ENCODE results near the gene SCAF8.

DNA sequence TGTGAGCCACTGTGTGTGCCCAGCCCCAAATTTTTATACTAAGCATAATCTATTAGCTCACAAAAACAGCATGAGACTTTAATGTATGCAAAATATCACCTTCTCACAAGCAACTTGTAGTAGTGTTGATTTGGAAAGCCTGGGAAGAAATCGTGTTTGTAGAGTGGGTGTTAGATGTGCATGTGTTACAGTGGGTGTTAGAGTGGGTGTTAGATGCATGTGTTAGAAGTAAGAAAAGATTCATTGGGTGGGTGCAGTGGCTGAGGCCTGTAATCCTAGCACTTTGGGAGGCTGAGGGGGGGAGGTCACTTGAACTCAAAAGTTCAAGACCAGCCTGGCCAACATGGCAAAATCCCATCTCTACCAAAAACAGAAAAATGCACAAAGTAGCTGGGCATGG, 6.3 kb upstream of the SCAF8 start:
- TF ChIP-seq, protein P1, sequence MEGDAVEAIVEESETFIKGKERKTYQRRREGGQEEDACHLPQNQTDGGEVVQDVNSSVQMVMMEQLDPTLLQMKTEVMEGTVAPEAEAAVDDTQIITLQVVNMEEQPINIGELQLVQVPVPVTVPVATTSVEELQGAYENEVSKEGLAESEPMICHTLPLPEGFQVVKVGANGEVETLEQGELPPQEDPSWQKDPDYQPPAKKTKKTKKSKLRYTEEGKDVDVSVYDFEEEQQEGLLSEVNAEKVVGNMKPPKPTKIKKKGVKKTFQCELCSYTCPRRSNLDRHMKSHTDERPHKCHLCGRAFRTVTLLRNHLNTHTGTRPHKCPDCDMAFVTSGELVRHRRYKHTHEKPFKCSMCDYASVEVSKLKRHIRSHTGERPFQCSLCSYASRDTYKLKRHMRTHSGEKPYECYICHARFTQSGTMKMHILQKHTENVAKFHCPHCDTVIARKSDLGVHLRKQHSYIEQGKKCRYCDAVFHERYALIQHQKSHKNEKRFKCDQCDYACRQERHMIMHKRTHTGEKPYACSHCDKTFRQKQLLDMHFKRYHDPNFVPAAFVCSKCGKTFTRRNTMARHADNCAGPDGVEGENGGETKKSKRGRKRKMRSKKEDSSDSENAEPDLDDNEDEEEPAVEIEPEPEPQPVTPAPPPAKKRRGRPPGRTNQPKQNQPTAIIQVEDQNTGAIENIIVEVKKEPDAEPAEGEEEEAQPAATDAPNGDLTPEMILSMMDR (IDR thresholded peaks at IDR 0.05; ENCODE audit: control extremely low read depth in 1 of 3, insufficient read depth in 1 of 3, low read depth in 1 of 3, low read length in 3 of 3): no peak
- TF ChIP-seq, protein P2, sequence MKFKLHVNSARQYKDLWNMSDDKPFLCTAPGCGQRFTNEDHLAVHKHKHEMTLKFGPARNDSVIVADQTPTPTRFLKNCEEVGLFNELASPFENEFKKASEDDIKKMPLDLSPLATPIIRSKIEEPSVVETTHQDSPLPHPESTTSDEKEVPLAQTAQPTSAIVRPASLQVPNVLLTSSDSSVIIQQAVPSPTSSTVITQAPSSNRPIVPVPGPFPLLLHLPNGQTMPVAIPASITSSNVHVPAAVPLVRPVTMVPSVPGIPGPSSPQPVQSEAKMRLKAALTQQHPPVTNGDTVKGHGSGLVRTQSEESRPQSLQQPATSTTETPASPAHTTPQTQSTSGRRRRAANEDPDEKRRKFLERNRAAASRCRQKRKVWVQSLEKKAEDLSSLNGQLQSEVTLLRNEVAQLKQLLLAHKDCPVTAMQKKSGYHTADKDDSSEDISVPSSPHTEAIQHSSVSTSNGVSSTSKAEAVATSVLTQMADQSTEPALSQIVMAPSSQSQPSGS (IDR thresholded peaks at IDR 0.05; ENCODE audit: low read length): no peak
